Chondrocyte (in vitro differentiated cells): ENCODE measurements around the gene ZNF423. TPM values are rescaled to one million over a fixed set of nuclear protein-coding genes. Genes with fewer than 3 reads are reported as not detected.

Source experiments
- DNase-seq: peaks from one replicate; pipeline ENCODE4 v3.0.0; 2021; ENCODE audit warnings: mixed read lengths, low spot score
- H3K27ac Mint-ChIP-seq: one replicate; pipeline ENCODE4 v1.8.0; 2021; ENCODE audit warnings: mild to moderate bottlenecking, moderate library complexity, mixed read lengths; ENCODE audit not compliant: unreplicated experiment
- H3K27me3 Mint-ChIP-seq: 2 replicates; pipeline ENCODE4 v1.8.0; 2021; ENCODE audit warnings: low read depth, mixed read lengths
- H3K36me3 Mint-ChIP-seq: 2 replicates; pipeline ENCODE4 v1.8.0; 2021; ENCODE audit warnings: low read depth, mixed read lengths
- H3K4me1 Mint-ChIP-seq: 2 replicates; pipeline ENCODE4 v1.8.0; 2021; ENCODE audit warnings: low read depth, mild to moderate bottlenecking, mixed read lengths
- H3K4me3 Mint-ChIP-seq: one replicate; pipeline ENCODE4 v1.8.0; 2021; ENCODE audit warnings: mild to moderate bottlenecking, moderate library complexity, mixed read lengths; ENCODE audit not compliant: unreplicated experiment
- H3K9me3 Mint-ChIP-seq: 2 replicates; pipeline ENCODE4 v1.8.0; 2021; ENCODE audit warnings: low read depth, mixed read lengths
- CTCF ChIP-seq: fragments of 200-600 bp; sonication (generic); IDR thresholded peaks from 2 replicates; pipeline ENCODE4 v1.5.0; 2021; ENCODE audit warnings: antibody characterized with exemption, mild to moderate bottlenecking, moderate library complexity
- total RNA-seq: library from RNA; stranded (reverse); gene quantifications from 3 replicates; pipeline ENCODE4 v1.2.1, GENCODE V29; 2021

Gene ZNF423
- total RNA-seq, 1 donor from 2014 or later: 4.7 TPM

- H3K4me1 Mint-ChIP-seq: peaks cover 5% of the 10 kb centered on the region
- H3K27ac Mint-ChIP-seq: no peak overlapping the region
- H3K9me3 Mint-ChIP-seq: no peaks in the 10 kb centered on the region
- H3K27me3 Mint-ChIP-seq: no peaks in the 10 kb centered on the region
- H3K4me3 Mint-ChIP-seq: no peak overlapping the region
- no peak for TF ChIP-seq CTCF
- DNase-seq: peak; percentile 78
- no peaks in the 10 kb centered on the region for H3K36me3 Mint-ChIP-seq
Observed at GRCh38 chr16:49521734-49522325, 334.1 kb downstream of the ZNF423 start.

GRCh38 chr16:49520492-49521038, 335.3 kb downstream of the ZNF423 start:
- TF ChIP-seq CTCF: no peak
- peak; percentile 4 for DNase-seq
- Mint-ChIP-seq H3K36me3 (no peaks in the 10 kb centered on the region), H3K4me3 (no peak overlapping the region), H3K27ac (no peak overlapping the region), H3K27me3 (no peaks in the 10 kb centered on the region), H3K9me3 (no peaks in the 10 kb centered on the region), H3K4me1 (peaks cover 5% of the 10 kb centered on the region)

- Mint-ChIP-seq H3K27me3 (no peaks in the 10 kb centered on the region), H3K27ac (no peak overlapping the region), H3K4me1 (peaks cover 5% of the 10 kb centered on the region), H3K36me3 (no peaks in the 10 kb centered on the region), H3K4me3 (no peak overlapping the region), H3K9me3 (no peaks in the 10 kb centered on the region)
- DNase-seq: peak; percentile 41
- no peak for TF ChIP-seq CTCF
Observed at GRCh38 chr16:49519741-49520140, 336.2 kb downstream of the ZNF423 start.

GRCh38 chr16:49519008-49519656, 336.8 kb downstream of the ZNF423 start:
- Mint-ChIP-seq H3K27me3 (no peaks in the 10 kb centered on the region), H3K36me3 (no peaks in the 10 kb centered on the region), H3K27ac (no peak overlapping the region), H3K4me3 (no peak overlapping the region), H3K9me3 (no peaks in the 10 kb centered on the region), H3K4me1 (peaks cover under 1% of the 10 kb centered on the region)
- no peak for DNase-seq
- TF ChIP-seq CTCF: no peak

- TF ChIP-seq CTCF: no peak
- Mint-ChIP-seq H3K4me3 (no peak overlapping the region), H3K27me3 (no peaks in the 10 kb centered on the region), H3K9me3 (no peaks in the 10 kb centered on the region), H3K27ac (no peak overlapping the region), H3K36me3 (no peaks in the 10 kb centered on the region), H3K4me1 (no peaks in the 10 kb centered on the region)
- DNase-seq: peak; percentile 48
Observed at GRCh38 chr16:49516382-49517036, 339.4 kb downstream of the ZNF423 start.
